Gastrocnemius medialis (tissue), 4 donors: ENCODE measurements around the gene ASCC1.

Source experiments
- CTCF ChIP-seq, 5 experiments: fragments of 450-650 bp in 3 of 5; fragments of 200-600 bp in 2 of 5; sonication (generic) in 2 of 5; IDR thresholded peaks in 4 of 5; conservative IDR thresholded peaks in 1 of 5; 1 replicate in 4 of 5; 2 replicates in 1 of 5; pipeline ENCODE4 v1.5.1; 2016 to 2019; ENCODE audit warnings: antibody characterized with exemption in 5 of 5, mild to moderate bottlenecking in 3 of 5, moderate library complexity in 3 of 5
- POLR2A ChIP-seq, 2 donors: fragments of 450-650 bp; IDR thresholded peaks; one replicate each; pipeline ENCODE4 v1.6.1; 2017; ENCODE audit warnings: antibody characterized with exemption in 2 of 2, mild to moderate bottlenecking in 2 of 2, moderate library complexity in 2 of 2

GRCh38 chr10:72107325-72108003 is 108.6 kb downstream of the ASCC1 start:
- TF ChIP-seq POLR2A (IDR thresholded peaks at IDR 0.05), result no peak
- TF ChIP-seq CTCF (IDR thresholded peaks at IDR 0.05 in 4 of 5, conservative IDR thresholded peaks at IDR 0.05 in 1 of 5), result no peak
